SHP77 treated with DMSO at 0.1 percent for 48 hours (cell line): ENCODE results near the gene DDAH1.

ENCODE experiments used
- DNase-seq: peaks from one replicate; lab custom pipeline; 2025; lab: John Stamatoyannopoulos, UW

Gene DDAH1

DNA sequence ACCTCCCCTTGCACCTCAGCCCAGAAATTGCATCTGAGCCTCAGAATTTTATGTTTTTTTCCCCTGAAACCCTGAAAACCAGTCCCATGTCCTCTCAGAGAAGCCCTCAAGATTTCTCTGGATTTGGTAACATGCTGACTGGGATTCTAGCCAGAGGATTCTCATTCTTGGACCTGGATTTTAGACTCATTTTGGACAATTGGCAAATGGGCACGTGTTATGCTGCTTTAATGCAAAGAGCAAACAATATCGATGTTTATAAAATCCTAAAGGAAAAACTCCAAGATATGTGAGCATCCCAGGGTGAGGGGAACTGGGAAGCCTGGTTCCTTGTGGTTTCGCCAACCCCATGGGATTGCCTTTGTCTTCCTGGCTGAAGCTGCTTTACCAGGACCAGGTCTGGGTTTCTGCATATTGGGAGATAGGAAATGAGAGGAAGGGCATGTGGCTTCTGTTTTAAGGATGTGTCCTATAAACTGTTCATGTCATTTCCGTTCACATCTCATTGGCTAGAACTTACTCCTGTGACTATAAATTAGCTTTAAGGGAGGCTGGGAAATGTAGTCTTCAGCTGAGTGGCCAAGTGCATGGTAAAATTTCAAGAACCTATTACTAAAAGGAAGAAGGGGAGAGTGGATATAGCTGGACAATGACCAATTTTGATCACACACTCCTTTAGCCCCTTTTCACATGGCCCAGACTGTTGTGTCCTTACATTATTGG is 161.4 kb downstream of the DDAH1 start:
- DNase-seq, result no peak

- no peak for DNase-seq
Measured at GRCh38 chr1:85300140-85300539, 164.8 kb downstream of the DDAH1 start.

DNA sequence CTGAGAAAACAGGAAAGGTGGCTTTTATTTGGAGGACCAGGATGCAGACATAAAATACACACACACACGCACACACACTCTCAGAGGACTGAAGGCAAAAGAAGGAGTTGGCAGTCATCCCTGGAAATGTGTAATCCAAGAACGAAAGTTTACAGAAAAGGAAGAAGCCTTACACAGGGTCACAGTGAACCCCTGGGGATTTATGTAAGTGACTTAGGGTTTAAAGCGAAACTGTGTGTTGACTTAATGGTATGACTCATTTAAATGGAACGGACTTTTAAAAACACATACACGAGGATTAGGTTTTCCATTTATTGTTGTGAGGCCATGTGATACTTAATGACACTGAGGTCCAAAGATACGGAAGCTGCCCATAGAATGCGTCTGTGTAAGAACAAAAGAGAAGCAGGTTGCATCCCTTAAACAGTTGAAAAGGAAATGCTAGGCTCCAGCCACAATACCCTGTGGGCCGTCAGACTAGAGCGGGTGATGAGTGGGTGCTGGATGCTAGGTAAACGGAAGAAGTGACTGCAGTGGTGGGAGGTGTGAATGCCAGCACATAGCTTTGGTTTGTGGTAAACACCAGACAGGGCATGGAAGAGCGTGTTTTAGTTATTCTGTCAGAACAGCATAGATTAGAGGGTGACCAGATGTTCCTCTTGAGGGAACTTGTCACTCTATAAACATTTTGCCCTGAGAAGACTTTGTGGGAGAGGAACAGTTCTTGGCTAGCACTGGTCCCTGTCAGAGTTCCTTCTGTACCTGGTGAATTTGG is 166.9 kb downstream of the DDAH1 start:
- no peak for DNase-seq

GRCh38 chr1:85297538-85297854 is 167.5 kb downstream of the DDAH1 start:
- no peak for DNase-seq

DNA sequence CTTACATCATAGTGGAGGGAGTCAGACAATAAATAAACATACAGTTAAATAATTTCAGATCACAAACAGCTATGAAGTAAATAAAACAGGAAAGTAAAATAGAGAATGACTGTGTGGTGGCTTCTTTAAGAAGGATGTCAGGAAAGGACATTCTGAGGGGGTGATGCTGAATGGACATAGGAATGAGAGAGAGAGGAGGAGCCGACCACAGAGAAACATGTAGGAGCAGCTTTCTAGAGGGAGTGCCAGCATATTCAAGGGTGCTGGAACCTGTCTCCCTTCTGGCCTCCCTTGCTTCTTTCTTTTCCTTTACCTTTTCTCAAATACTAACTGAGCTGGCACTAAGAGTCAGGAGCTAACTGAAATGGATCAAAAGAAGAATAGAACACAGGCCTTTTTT is 168.0 kb downstream of the DDAH1 start:
- DNase-seq, result no peak

DNA sequence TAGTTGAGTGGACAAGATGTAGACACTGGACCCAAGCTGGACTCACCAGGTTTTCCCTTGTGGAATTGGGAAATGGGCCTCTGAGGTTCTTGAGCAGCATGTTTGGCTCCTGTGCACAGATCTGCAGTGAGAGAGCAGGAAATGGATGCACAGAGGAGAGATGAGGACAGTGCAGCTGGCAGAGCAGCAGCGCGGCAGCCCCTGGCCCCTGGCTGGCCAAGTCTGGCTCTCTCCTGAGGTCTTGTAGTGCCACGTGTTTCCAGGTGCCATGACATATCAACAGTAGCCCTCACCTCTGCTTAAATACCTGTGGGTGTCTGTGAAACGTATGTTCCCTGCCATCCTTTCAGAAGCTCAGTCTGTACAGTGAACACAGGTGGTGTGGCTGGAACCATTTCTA is 169.3 kb downstream of the DDAH1 start:
- DNase-seq, result no peak

DNA sequence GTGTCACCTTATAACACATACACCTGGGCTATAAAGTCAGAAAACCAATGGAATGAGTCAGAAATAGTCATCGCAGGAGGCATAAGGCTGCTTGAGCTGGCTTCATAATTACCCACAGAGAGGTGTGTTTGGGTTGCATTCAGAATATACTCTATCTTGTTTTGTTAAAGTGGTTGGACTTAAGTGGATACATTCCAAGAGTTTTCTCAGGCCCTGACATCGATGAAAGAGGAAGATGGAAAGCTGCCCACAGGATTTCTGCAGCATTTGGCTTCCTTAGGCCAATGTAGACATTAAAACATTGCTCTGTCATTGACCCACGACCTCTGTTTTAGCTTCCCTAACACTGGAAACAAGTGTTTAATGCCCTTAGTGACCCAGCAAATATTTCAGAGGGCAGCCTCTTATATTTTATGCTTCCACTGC is 169.9 kb downstream of the DDAH1 start:
- DNase-seq, result no peak

DNA sequence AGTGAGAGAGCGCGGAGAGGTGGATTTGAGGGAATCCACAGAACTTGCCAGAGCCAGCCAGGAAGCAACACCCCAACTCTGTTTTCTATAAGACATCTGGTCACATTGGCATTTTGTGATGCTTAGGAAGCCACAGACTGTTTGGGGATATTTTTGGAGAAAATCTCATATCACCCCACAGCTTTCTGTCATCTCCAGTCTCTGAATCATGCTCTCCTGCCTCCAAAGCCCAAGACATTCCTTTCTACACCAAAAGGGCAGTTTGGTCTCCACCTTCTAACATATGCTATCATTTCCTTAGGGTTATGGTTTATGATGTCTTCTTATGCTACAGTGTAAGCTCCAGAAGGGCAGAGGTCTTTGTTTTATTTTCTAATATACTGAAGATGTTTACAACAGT is 174.1 kb downstream of the DDAH1 start:
- DNase-seq, result no peak

GRCh38 chr1:85289848-85290335 is 175.1 kb downstream of the DDAH1 start:
- DNase-seq, result no peak

- no peak for DNase-seq
Measured at GRCh38 chr1:85289207-85289847, 175.6 kb downstream of the DDAH1 start.

- DNase-seq, result no peak
Measured at GRCh38 chr1:85284202-85284601, 180.8 kb downstream of the DDAH1 start.

GRCh38 chr1:85283475-85284199 is 181.3 kb downstream of the DDAH1 start:
- peak; percentile 48 for DNase-seq

DNA sequence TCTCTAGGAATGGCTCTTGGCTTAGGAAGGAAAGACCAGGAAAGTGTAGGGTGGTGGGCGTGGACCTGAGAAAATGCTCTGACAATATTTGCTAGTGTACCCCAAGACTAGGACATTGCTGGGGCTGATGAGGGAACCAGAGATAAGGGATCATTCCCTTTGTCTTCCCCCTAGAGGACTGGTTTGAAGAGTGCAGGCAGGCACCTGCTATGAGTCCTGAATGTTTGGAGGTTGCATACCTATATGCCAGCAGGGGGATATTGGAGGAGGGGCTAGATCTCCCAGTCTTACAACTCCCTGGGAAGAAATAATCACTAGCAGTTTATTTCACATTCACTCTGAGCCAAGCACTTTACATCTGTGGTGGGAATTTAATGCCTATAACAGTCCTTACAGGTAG is 182.5 kb downstream of the DDAH1 start:
- no peak for DNase-seq

- no peak for DNase-seq
Measured at GRCh38 chr1:85280636-85281035, 184.3 kb downstream of the DDAH1 start.

DNA sequence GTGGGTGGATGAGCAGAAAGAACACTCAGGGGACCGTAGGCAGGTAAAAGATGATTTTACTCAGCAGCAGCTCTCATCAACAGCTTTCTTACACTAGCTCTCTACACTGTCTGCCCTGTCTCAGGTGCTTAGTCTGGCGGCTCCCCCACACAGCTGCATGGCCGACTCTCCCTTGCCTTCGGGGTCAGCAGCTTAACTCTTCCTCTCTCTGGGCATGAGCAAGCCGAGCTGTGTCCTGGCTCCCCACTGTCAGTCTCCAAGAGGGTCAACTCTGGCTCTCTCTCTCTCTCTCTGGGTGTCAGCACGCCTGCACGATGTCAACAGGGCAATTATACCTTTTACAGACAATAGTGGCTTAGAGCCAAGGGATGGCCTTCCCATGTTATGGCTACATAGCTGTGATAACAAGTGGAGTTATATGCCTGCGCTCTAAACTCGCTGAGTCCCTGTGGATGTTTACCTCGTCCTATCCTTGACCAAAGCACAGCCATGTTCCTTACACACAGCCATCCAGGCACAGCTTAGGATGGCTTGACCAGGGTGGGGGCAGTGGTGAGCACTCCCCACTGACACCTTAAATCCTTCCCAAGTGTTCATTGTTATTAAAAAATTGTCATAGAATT is 185.4 kb downstream of the DDAH1 start:
- no peak for DNase-seq

- no peak for DNase-seq
Measured at GRCh38 chr1:85278853-85279314, 186.1 kb downstream of the DDAH1 start.

DNA sequence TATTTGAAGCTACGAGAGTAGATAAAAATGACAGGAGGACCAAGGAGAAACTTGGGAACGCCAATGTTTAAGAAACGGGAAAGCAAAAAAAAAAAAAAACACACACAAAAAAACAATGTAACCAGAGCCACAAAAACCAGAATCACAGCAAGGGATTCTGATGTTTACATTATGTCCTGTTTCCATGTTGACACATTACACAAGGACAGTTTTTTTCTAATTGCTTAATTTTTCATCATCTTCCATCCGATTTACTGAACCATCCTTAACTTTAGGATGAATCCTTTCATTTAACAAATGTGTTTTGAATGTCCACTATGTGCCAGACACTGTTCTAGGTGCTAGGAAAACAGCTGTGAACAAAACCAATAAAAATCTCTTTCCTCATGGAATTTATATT is 187.2 kb downstream of the DDAH1 start:
- DNase-seq, result no peak

- no peak for DNase-seq
Measured at GRCh38 chr1:85276978-85277639, 187.8 kb downstream of the DDAH1 start.

DNA sequence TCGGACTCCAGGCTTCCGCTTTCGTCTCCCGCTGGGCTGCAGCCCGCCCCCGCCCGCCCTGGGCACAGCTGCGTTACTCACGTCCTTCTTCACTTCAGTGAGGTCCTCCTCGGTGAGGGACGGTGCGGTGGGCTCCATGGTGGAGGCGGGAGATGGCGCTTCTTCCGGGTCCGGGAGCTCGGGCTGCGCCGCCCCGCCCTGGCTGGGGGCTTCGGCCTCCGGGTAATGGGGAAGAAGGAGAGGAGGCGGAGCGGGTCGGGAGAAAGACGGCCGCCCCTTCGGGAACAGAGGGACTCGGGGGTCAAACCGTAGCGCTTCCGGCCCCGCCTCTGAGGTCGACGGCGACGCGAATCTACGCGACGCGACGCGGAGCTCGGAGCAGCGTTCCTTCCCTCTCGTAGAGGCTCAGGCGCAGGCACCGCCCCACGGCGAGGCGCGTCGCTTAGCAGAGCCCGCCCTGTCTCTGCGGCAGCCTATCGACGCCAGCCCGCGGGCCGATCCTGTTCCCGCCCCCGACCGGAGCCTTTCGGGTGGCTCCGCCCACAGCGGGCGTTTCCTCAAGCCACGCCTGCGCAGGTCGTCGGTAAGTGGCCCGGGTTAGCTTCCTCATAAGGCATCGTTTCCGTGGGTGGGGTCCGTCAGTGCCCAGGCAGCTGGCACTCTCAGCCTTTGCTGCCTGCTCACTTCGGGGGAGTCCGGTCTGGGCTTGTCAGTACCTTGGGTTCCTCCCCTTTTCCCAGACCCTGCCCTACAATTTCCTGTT is 188.6 kb downstream of the DDAH1 start, which contains the start of gene BCL10:
Gene BCL10, minus strand, starts transcription at position 418 of the 763 bp plus-strand sequence. Its CDS starts 280 bp downstream, at position 138.
- DNase-seq, result peak; percentile 96

- no peak for DNase-seq
Measured at GRCh38 chr1:85275701-85276214, 189.2 kb downstream of the DDAH1 start.
